Choroid plexus epithelial cell (primary cell): ENCODE measurements around the gene PLXNA2.

Source experiments
- DNase-seq: peaks from one replicate; pipeline ENCODE4 v3.0.0-alpha.2; 2010; ENCODE audit warnings: low read depth
- H3K4me3 ChIP-seq: 2 replicates; pipeline ENCODE4 v1.5.1; 2011; ENCODE audit warnings: low read depth, mild to moderate bottlenecking, control low read depth, low read length, moderate library complexity
- CTCF ChIP-seq: conservative IDR thresholded peaks from 2 replicates; pipeline ENCODE4 v1.5.1; 2011; ENCODE audit warnings: low read depth, mild to moderate bottlenecking, control low read depth, inconsistent platforms, low read length, moderate library complexity

The PLXNA2 gene

DNA sequence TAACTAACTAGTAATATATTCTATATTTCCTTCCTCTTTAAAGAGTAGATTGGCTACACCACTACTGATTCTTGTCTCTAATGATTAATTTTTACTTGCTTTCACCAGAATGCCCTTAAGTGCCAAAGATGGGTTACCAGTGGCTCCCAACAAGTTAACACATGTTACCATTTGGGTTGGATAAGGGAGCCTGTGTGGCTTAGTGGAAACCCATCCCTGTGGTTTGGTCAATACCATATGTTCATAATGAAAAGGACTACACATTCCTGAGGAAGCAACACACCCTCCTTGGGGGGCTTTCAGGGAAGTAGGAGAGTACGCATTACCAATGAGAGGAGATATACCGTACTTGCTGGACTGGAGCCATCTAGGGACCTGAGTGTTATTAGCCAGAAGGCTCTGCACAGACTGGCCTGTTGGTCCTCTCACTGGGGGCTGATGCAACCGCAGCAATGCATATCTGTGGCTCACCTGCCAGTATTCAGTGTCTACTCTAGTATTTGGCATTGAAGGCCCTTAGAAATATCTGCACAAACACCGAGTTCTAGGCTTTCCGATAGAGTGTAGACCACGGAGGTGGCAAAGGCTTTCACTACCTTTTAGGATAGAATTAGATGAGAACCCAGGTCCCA lies 29.3 kb upstream of the PLXNA2 start:
- no peak for TF ChIP-seq CTCF
- H3K4me3 ChIP-seq, result no peak overlapping the region
- no peak for DNase-seq

DNA sequence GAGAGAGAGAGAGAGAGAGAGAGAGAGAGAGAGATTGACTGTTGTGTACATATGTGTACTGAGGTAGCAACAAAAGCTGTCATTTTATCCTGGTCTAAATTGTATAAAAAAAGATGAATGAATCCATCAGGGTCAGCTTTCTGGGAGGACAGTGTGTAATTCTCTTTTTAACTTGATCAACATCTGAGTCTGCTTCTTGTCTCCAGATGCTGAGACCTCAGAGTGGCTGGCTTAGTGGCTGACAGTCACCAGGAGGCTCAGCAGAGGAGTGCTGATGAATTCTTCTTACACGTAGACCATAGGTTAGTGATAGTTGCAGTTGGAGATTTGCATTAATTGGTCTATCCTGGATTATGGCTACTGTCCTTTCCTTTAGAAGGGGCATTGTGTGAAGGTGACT lies 28.5 kb upstream of the PLXNA2 start:
- no peak for TF ChIP-seq CTCF
- no peak overlapping the region for H3K4me3 ChIP-seq
- DNase-seq, result no peak

GRCh38 chr1:208272311-208272710 lies 28.1 kb upstream of the PLXNA2 start:
- DNase-seq, result no peak
- TF ChIP-seq CTCF, result no peak
- H3K4me3 ChIP-seq, result no peak overlapping the region

GRCh38 chr1:208271236-208271635 lies 27.1 kb upstream of the PLXNA2 start:
- no peak for DNase-seq
- H3K4me3 ChIP-seq, result no peak overlapping the region
- no peak for TF ChIP-seq CTCF

- TF ChIP-seq CTCF, result no peak
- H3K4me3 ChIP-seq, result no peak overlapping the region
- no peak for DNase-seq
Observed at GRCh38 chr1:208270651-208271141, 26.5 kb upstream of the PLXNA2 start.

DNA sequence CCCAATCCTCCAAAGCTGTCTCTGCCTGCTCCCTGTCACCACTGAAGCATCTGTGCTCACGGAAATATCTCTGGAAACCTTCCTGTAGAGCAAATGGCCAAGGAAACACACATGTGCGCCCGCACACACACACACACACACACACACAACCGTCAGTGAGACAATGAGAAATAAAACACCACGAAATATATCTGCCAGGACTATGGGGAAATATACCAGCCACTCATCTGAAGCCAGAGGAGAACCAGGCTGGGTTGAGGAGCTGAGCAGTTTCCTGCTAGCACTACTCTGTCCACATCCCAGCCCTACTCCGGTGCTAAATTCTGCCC lies 25.1 kb upstream of the PLXNA2 start:
- no peak for TF ChIP-seq CTCF
- H3K4me3 ChIP-seq, result no peak overlapping the region
- DNase-seq, result no peak

DNA sequence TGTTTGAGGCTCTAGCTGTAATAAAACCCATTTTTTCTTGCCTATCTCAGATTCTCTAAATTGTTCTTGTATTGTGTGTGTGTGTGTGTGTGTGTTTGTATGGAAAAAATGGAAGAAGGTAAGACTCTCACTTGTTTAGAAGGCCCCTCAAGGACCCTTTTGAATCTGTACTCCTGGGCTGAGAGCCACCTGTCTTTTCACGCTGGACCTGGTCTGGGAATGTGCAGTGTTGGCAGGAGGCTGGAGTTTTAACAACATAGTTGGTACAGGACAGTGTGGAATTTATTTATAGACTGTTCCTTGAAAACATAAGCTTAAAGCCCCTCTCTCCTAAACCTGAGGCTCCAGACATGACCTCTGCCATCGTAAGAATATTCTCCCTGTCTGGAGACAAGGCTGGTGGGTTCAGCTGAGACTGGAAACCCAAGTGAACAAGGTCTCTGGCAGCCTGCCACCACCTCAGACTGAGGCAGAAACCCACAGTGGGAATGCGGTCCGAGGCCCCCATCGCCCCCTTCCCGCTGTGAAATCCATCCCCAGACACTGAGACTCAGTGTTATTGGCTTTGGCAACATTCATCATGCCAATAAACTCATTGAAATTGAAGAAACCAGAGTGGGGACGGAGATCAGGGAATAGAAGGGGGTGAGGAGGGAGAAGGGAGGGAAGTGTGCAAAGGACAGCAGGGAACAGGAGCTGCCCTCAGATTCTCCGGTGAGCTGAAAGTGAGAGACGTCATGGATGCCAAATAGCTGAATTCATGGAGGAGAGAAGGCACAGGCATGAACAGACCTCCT lies 24.6 kb upstream of the PLXNA2 start:
- TF ChIP-seq CTCF, result no peak
- no peak overlapping the region for H3K4me3 ChIP-seq
- DNase-seq, result no peak
